ENCODE data around the gene RBM20. TPM values are rescaled to one million over a fixed set of nuclear protein-coding genes. Genes with fewer than 3 reads are reported as not detected.
"Not testable (repeated sequence)": the region's sequence is repeated elsewhere in the genome, so short reads cannot be mapped to it uniquely, and the experiment has no call there.

RBM20 gene
- polyA plus RNA-seq, 2 of the 4 experiments (the other 2 are of a cell fraction): 1.5 to 1.8 TPM

GRCh38 chr10:110636932-110637557 lies 7.1 kb upstream of the RBM20 start:
- TF ChIP-seq ELK1 (IDR thresholded peaks at IDR 0.05; ENCODE audit: low read depth, low read length) (no peak), ESRRA (IDR thresholded peaks at IDR 0.05; ENCODE audit: borderline replicate concordance, low read length) (no peak), SREBF2 (IDR thresholded peaks at IDR 0.05) (no peak), TFCP2L1 (CRISPR knock-in tag; IDR thresholded peaks at IDR 0.05) (no peak)
- DNase-seq (ENCODE audit: low read depth in 1 of 2, low spot score in 1 of 2) (no peak), ATAC-seq (peak; percentile 2 to 13; a peak in 3 of 6 replicates), FAIRE-seq (no peak)
- Histone ChIP-seq H3K4me1 (peaks cover 49% of the 10 kb centered on the region), H3K27ac (peak overlapping the region; percentile 64 to 71), H3K4me2 (peak overlapping the region; percentile 45), H3K9me3 (no peaks in the 10 kb centered on the region), H3K4me3 (no peak overlapping the region)
- CTCF ChIA-PET: interaction anchor here (0.8 to 4.4 kb wide), 9 partner anchors 9 to 35 kb away, joined by 3 to 20 read pairs (median 3); no protein-coding TSS in a partner anchor
- WGBS (ENCODE audit: missing lambda C conversion rate): 27% methylated on average over 4 of the region's 6 CpGs
- POLR2A ChIA-PET: interaction anchor here (0.8 to 1.5 kb wide), 2 partner anchors 36 to 234 kb away, joined by 3 read pairs; partner anchors contain the start of gene PDCD4

DNA sequence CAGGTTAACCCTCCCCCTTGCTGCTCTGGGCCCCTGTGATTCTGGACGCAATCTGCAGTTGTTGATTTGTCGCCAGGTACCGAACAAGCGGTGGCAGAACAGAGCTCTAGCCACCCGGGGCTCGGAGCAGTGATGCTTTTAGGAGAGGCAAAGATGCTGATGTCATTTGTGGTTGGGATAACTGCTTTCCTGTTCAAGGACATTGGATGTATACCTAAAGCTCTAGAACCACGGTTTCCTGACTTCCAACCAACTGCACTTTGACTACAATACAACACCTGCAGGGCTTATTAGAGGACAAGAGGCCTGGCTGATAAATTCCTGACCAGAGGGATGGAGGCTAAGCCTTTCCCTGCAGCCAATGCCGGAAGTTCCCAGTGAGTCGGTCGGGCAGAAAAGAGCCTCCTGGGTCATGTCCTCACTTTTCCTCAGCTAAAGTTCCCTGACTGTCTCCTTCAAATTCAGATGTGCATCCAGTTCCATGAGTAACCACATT lies 6.5 kb upstream of the RBM20 start:
- peak overlapping the region; percentile 64 to 71 for H3K27ac ChIP-seq
- H3K4me2 ChIP-seq: peak overlapping the region; percentile 45
- ATAC-seq (peak; percentile 37 to 57; a peak in 4 of 6 replicates), FAIRE-seq (no peak), DNase-seq (ENCODE audit: low read depth in 1 of 2, low spot score in 1 of 2) (peak in 1 of 2 experiments; percentile 34)
- H3K4me1 ChIP-seq: peaks cover 53% of the 10 kb centered on the region
- CTCF ChIA-PET: interaction anchor here (0.8 to 4.4 kb wide), 9 partner anchors 8 to 35 kb away, joined by 3 to 20 read pairs (median 3); no protein-coding TSS in a partner anchor
- POLR2A ChIA-PET: interaction anchor here (0.8 to 1.5 kb wide), 2 partner anchors 35 to 234 kb away, joined by 3 read pairs; partner anchors contain the start of gene PDCD4
- no peak for TF ChIP-seq REST (IDR thresholded peaks at IDR 0.05)
- TF ChIP-seq RFX5 (IDR thresholded peaks at IDR 0.05): peak; percentile 77; the same call in 1 of the 2 replicates
- TF ChIP-seq BCL3 (IDR thresholded peaks at IDR 0.05): no peak
- H3K4me3 ChIP-seq: no peak overlapping the region
- 47% methylated on average over 9 of the region's 10 CpGs for WGBS (ENCODE audit: missing lambda C conversion rate)
- no peaks in the 10 kb centered on the region for H3K9me3 ChIP-seq

- TF ChIP-seq CHD4 (IDR thresholded peaks at IDR 0.05; ENCODE audit: borderline replicate concordance) (0 out of 2 replicates have a peak, but pooled peaks have one; percentile 39), KDM1A (IDR thresholded peaks at IDR 0.05; ENCODE audit: low read depth) (peak; percentile 84; the same call in 1 of the 2 replicates), CHD2 (IDR thresholded peaks at IDR 0.05; ENCODE audit: low read length, partially characterized antibody) (no peak), RCOR1 (IDR thresholded peaks at IDR 0.05; ENCODE audit: low read depth, low read length) (no peak), KDM5A (IDR thresholded peaks at IDR 0.05) (no peak), ZSCAN20 (CRISPR knock-in tag; IDR thresholded peaks at IDR 0.05) (no peak), SREBF2 (IDR thresholded peaks at IDR 0.05) (no peak), NFE2L2 (conservative IDR thresholded peaks at IDR 0.05; ENCODE audit: low read length) (no peak), REST (IDR thresholded peaks at IDR 0.05) (no peak), HDAC2 (IDR thresholded peaks at IDR 0.05) (0 out of 2 replicates have a peak, but pooled peaks have one; percentile 57), ZFP36 (IDR thresholded peaks at IDR 0.05; ENCODE audit: borderline replicate concordance, partially characterized antibody) (no peak)
- Histone ChIP-seq H3K4me1 (peaks cover 53% of the 10 kb centered on the region), H3K9me3 (no peaks in the 10 kb centered on the region), H3K27ac (peak overlapping the region; percentile 64 to 71; a peak in 5 of 6 replicates), H3K4me2 (no peak overlapping the region; the same call in 2 of the 3 replicates), H3K4me3 (no peak overlapping the region)
- ATAC-seq (no peak), DNase-seq (ENCODE audit: low read depth in 1 of 2, low spot score in 1 of 2) (no peak), FAIRE-seq (no peak)
- 86% methylated on average over 3 of the region's 3 CpGs for WGBS (ENCODE audit: missing lambda C conversion rate)
- POLR2A ChIA-PET: interaction anchor here (1.5 kb wide), 1 partner anchor 233 kb away, joined by 3 read pairs; the partner anchor contains the start of gene PDCD4
- CTCF ChIA-PET: interaction anchor here (1.5 to 4.4 kb wide), 3 partner anchors 11 to 34 kb away, joined by 3 to 20 read pairs (median 10); no protein-coding TSS in a partner anchor
These were observed 5.8 kb upstream of the RBM20 start for GRCh38 chr10:110638319-110638718.

DNA sequence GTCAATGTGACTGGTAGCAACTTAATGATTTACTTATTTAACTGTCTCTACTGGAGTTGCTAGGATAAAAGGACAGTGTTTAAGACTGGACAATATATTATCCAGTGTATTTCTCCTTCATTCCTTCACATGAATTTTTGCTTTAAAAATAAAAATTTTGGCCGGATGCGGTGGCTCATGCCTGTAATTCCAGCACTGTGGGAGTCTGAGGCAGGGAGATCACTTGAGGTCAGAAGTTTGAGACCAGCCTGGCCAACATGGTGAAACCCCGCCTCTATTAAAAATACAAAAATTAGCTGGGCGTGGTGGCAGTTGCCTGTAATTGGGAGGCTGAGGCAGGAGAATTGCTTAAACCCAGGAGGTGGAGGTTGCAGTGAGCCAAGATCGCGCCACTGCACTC lies 5.1 kb upstream of the RBM20 start:
- CTCF ChIA-PET: interaction anchor here (2.8 to 4.4 kb wide), 2 partner anchors 28 to 33 kb away, joined by 10 to 20 read pairs; no protein-coding TSS in a partner anchor
- H3K9me3 ChIP-seq; ATAC-seq; H3K4me3 ChIP-seq; H3K4me2 ChIP-seq; POLR2A ChIA-PET; FAIRE-seq; DNase-seq (ENCODE audit: low read depth in 1 of 2, low spot score in 1 of 2): not testable (repeated sequence)
- WGBS (ENCODE audit: missing lambda C conversion rate): 86% methylated on average over 6 of the region's 6 CpGs
- H3K27ac ChIP-seq: peak overlapping the region; percentile 64 to 71; a peak in 4 of 6 replicates
- peaks cover 53% of the 10 kb centered on the region for H3K4me1 ChIP-seq

Measured in A549 (cell line).